ENCODE data around the gene FAM181B.
"Not testable (repeated sequence)": the region's sequence is repeated elsewhere in the genome, so short reads cannot be mapped to it uniquely, and the experiment has no call there.

Gene FAM181B

GRCh38 chr11:82692981-82693380 lies 40.7 kb downstream of the FAM181B start:
- Histone ChIP-seq H3K9me3 (ENCODE audit: severe bottlenecking) (no peaks in the 10 kb centered on the region), H3K27ac (ENCODE audit: poor library complexity, severe bottlenecking) (no peak overlapping the region), H3K4me3 (ENCODE audit: severe bottlenecking) (no peak overlapping the region), H3K27me3 (ENCODE audit: insufficient read depth, poor library complexity, severe bottlenecking) (no peaks in the 10 kb centered on the region), H3K36me3 (ENCODE audit: low read depth) (no peaks in the 10 kb centered on the region), H3K4me1 (ENCODE audit: insufficient read depth, poor library complexity, severe bottlenecking) (no peaks in the 10 kb centered on the region)
- DNase-seq (ENCODE audit: low spot score) = no peak
- ATAC-seq (ENCODE audit: low read depth) = no peak
- TF ChIP-seq, protein P1, sequence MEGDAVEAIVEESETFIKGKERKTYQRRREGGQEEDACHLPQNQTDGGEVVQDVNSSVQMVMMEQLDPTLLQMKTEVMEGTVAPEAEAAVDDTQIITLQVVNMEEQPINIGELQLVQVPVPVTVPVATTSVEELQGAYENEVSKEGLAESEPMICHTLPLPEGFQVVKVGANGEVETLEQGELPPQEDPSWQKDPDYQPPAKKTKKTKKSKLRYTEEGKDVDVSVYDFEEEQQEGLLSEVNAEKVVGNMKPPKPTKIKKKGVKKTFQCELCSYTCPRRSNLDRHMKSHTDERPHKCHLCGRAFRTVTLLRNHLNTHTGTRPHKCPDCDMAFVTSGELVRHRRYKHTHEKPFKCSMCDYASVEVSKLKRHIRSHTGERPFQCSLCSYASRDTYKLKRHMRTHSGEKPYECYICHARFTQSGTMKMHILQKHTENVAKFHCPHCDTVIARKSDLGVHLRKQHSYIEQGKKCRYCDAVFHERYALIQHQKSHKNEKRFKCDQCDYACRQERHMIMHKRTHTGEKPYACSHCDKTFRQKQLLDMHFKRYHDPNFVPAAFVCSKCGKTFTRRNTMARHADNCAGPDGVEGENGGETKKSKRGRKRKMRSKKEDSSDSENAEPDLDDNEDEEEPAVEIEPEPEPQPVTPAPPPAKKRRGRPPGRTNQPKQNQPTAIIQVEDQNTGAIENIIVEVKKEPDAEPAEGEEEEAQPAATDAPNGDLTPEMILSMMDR (IDR thresholded peaks at IDR 0.05; ENCODE audit: poor library complexity, severe bottlenecking) = no peak

GRCh38 chr11:82689347-82689746 lies 44.3 kb downstream of the FAM181B start:
- not testable (repeated sequence) for H3K9me3 ChIP-seq (ENCODE audit: severe bottlenecking); H3K36me3 ChIP-seq (ENCODE audit: low read depth); ATAC-seq (ENCODE audit: low read depth); H3K4me3 ChIP-seq (ENCODE audit: severe bottlenecking); H3K4me1 ChIP-seq (ENCODE audit: insufficient read depth, poor library complexity, severe bottlenecking); H3K27ac ChIP-seq (ENCODE audit: poor library complexity, severe bottlenecking); H3K27me3 ChIP-seq (ENCODE audit: insufficient read depth, poor library complexity, severe bottlenecking); DNase-seq (ENCODE audit: low spot score)

GRCh38 chr11:82686211-82686610 lies 47.5 kb downstream of the FAM181B start:
- no peak for ATAC-seq (ENCODE audit: low read depth)
- no peak overlapping the region for H3K4me3 ChIP-seq (ENCODE audit: severe bottlenecking)
- H3K27me3 ChIP-seq (ENCODE audit: insufficient read depth, poor library complexity, severe bottlenecking) = no peaks in the 10 kb centered on the region
- H3K9me3 ChIP-seq (ENCODE audit: severe bottlenecking) = no peaks in the 10 kb centered on the region
- TF ChIP-seq, protein P1 (IDR thresholded peaks at IDR 0.05; ENCODE audit: poor library complexity, severe bottlenecking) = no peak
- no peaks in the 10 kb centered on the region for H3K36me3 ChIP-seq (ENCODE audit: low read depth)
- H3K4me1 ChIP-seq (ENCODE audit: insufficient read depth, poor library complexity, severe bottlenecking) = no peaks in the 10 kb centered on the region
- H3K27ac ChIP-seq (ENCODE audit: poor library complexity, severe bottlenecking) = no peak overlapping the region
- DNase-seq (ENCODE audit: low spot score) = no peak

DNA sequence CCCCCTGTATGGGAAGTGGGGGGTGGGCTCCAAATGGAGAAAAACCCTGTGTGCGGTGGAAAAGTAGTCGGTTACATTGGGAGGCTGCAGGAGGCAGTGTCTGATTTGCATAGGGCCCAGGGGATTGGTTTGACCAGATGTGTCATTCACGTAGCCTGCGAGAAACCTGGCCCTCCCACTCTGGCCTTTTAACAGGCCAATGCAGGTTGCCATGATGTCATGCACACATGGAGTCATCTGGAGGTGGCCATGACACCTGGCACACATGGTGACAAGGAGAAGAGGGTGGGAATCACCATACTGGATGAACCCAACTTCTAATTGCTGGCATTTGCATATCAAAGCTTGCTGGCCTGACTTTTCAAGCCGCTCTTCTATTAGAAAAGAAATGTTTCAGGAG lies 50.6 kb downstream of the FAM181B start:
- DNase-seq (ENCODE audit: low spot score) = no peak
- no peak overlapping the region for H3K27ac ChIP-seq (ENCODE audit: poor library complexity, severe bottlenecking)
- ATAC-seq (ENCODE audit: low read depth) = no peak
- H3K4me3 ChIP-seq (ENCODE audit: severe bottlenecking) = no peak overlapping the region
- no peaks in the 10 kb centered on the region for H3K36me3 ChIP-seq (ENCODE audit: low read depth)
- H3K9me3 ChIP-seq (ENCODE audit: severe bottlenecking) = no peaks in the 10 kb centered on the region
- H3K27me3 ChIP-seq (ENCODE audit: insufficient read depth, poor library complexity, severe bottlenecking) = no peaks in the 10 kb centered on the region
- TF ChIP-seq, protein P1 (IDR thresholded peaks at IDR 0.05; ENCODE audit: poor library complexity, severe bottlenecking) = no peak
- no peaks in the 10 kb centered on the region for H3K4me1 ChIP-seq (ENCODE audit: insufficient read depth, poor library complexity, severe bottlenecking)

- ATAC-seq (ENCODE audit: low read depth) (peak; percentile 71), DNase-seq (ENCODE audit: low spot score) (no peak)
- Histone ChIP-seq H3K27me3 (ENCODE audit: insufficient read depth, poor library complexity, severe bottlenecking) (no peaks in the 10 kb centered on the region), H3K4me1 (ENCODE audit: insufficient read depth, poor library complexity, severe bottlenecking) (no peaks in the 10 kb centered on the region), H3K4me3 (ENCODE audit: severe bottlenecking) (no peak overlapping the region), H3K27ac (ENCODE audit: poor library complexity, severe bottlenecking) (no peak overlapping the region), H3K36me3 (ENCODE audit: low read depth) (no peaks in the 10 kb centered on the region), H3K9me3 (ENCODE audit: severe bottlenecking) (no peaks in the 10 kb centered on the region)
- TF ChIP-seq, protein P1 (IDR thresholded peaks at IDR 0.05; ENCODE audit: poor library complexity, severe bottlenecking) = peak; percentile 61
Measured at GRCh38 chr11:82682003-82682751, 51.5 kb downstream of the FAM181B start.

Measured in RWPE2 (cell line).